Uterus (tissue), 4 donors: ENCODE data around the gene TOX2. TPM values are rescaled to one million over a fixed set of nuclear protein-coding genes. Genes with fewer than 3 reads are reported as not detected.

Source experiments
- DNase-seq, 2 donors: peaks; one replicate each; pipeline ENCODE4 v3.0.0-alpha.2; 2019 to 2020
- H3K27ac ChIP-seq, 2 donors: fragments of 200-600 bp; sonication (generic); 1 replicate in 1 of 2; 2 replicates in 1 of 2; pipeline ENCODE4 v1.5.1; 2016 to 2018
- H3K27me3 ChIP-seq, 2 donors: fragments of 200-600 bp; sonication (generic); one replicate each; pipeline ENCODE4 v1.5.1; 2018 to 2019; ENCODE audit warnings: control low read depth in 1 of 2
- H3K36me3 ChIP-seq, 2 donors: fragments of 200-600 bp; sonication (generic); one replicate each; pipeline ENCODE4 v1.5.1; 2019; ENCODE audit warnings: control low read depth in 1 of 2
- H3K4me1 ChIP-seq, 2 donors: fragments of 200-600 bp; sonication (generic); one replicate each; pipeline ENCODE4 v1.5.1; 2018 to 2019; ENCODE audit warnings: control low read depth in 1 of 2
- H3K4me3 ChIP-seq, 2 donors: fragments of 200-600 bp; sonication (generic); 1 replicate in 1 of 2; 2 replicates in 1 of 2; pipeline ENCODE4 v1.5.1; 2018 to 2019; ENCODE audit warnings: mild to moderate bottlenecking in 1 of 2
- H3K9me3 ChIP-seq, 2 donors: fragments of 200-600 bp; sonication (generic); one replicate each; pipeline ENCODE4 v1.5.1; 2019; ENCODE audit warnings: control low read depth in 1 of 2
- POLR2A ChIP-seq, 2 donors: fragments of 450-650 bp; IDR thresholded peaks; one replicate each; pipeline ENCODE4 v1.6.1; 2016; ENCODE audit warnings: antibody characterized with exemption in 2 of 2, mild to moderate bottlenecking in 1 of 2, moderate library complexity in 1 of 2
- intact Hi-C: fragments of 100-400 bp; cut with DNase I; formaldehyde crosslinking; loops from one replicate; pipeline ENCODE4 v1.15.1; 2023; ENCODE audit warnings: low total_unique reads
- total RNA-seq, 4 donors: library from RNA; depleted of rRNA in 3 of 4; stranded (reverse); fragments of >200 nt in 3 of 4; gene quantifications; one replicate each; pipeline versions ENCODE4 v1.1.0 to v1.2.4, GENCODE V29; 2014 to 2023
- TF ChIP-seq, protein P1 (sequence below), 4 experiments: fragments of 200-600 bp in 2 of 4; fragments of 450-650 bp in 2 of 4; sonication (generic) in 2 of 4; IDR thresholded peaks; one replicate each; pipeline ENCODE4 v1.5.1; 2016 to 2019; ENCODE audit warnings: antibody characterized with exemption in 4 of 4, mild to moderate bottlenecking in 2 of 4, moderate library complexity in 1 of 4
- donor health status: DM: yes; HTN: yes; CAD: no.

Gene TOX2
- total RNA-seq, 4 donors from 2014 or later, result 0.26 to 4.8 (median 0.28) TPM; not detected in 1

DNA sequence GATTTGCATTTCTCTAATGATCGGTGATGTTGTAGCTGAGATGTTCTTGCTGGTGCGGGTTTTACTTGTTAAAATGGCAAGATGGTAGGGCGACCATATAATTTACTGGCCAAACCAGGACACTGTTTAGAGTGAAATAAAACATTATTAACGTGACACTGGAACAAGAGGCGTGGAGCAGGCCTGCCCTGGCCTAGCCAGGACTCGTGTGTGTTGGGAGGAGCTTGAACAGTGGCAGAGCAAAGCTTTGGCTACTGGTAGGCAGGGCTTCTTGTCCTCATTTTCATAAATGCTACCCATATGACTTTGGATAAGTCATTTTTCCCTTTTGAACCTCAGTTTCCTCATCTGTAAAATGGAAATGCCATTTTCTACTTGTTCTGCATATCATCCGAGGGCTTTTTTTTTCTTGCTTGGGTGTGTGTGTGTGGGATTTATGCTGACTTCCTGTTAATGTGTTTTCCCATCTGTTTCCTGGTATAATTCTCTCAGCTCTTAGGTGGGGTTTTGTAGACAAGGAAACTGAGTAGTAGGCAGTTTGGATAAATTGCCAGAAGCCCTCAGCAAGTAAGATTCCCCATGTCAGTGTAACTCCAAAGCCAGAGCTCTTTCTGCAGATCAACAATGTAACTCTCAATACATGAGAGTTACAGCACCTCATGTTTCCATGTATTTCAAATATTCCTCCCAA is 81.7 kb downstream of the TOX2 start:
- no peaks in the 10 kb centered on the region for H3K27me3 ChIP-seq
- no peak overlapping the region for H3K4me3 ChIP-seq
- TF ChIP-seq, protein P1, sequence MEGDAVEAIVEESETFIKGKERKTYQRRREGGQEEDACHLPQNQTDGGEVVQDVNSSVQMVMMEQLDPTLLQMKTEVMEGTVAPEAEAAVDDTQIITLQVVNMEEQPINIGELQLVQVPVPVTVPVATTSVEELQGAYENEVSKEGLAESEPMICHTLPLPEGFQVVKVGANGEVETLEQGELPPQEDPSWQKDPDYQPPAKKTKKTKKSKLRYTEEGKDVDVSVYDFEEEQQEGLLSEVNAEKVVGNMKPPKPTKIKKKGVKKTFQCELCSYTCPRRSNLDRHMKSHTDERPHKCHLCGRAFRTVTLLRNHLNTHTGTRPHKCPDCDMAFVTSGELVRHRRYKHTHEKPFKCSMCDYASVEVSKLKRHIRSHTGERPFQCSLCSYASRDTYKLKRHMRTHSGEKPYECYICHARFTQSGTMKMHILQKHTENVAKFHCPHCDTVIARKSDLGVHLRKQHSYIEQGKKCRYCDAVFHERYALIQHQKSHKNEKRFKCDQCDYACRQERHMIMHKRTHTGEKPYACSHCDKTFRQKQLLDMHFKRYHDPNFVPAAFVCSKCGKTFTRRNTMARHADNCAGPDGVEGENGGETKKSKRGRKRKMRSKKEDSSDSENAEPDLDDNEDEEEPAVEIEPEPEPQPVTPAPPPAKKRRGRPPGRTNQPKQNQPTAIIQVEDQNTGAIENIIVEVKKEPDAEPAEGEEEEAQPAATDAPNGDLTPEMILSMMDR (IDR thresholded peaks at IDR 0.05), result no peak
- TF ChIP-seq POLR2A (IDR thresholded peaks at IDR 0.05), result no peak
- H3K27ac ChIP-seq, result no peak overlapping the region
- intact Hi-C loops, result no loop called here
- no peaks in the 10 kb centered on the region for H3K9me3 ChIP-seq
- H3K4me1 ChIP-seq, result no peaks in the 10 kb centered on the region
- no peak for DNase-seq
- no peaks in the 10 kb centered on the region for H3K36me3 ChIP-seq

DNA sequence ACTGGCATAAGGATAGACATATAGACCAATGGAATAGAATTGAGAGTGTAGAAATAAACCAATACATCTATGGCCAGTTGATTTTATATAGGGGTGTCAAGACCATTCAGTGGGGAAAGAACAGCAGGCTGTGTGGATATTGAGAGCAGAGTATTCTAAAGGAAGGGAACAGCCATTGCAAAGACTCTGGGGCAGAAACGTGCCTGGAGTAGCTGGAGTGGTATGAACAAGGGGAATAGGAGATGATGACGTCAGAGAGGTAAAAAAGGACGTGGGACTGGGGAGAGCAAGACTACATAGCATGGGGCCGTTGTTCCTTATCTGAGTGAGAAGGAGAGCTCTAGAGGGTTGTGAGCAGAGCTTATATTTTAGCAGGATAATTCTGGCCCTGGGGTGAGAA is 85.2 kb downstream of the TOX2 start:
- no peak for DNase-seq
- TF ChIP-seq, protein P1 (IDR thresholded peaks at IDR 0.05), result no peak
- TF ChIP-seq POLR2A (IDR thresholded peaks at IDR 0.05), result no peak
- intact Hi-C loops, result no loop called here
- no peaks in the 10 kb centered on the region for H3K9me3 ChIP-seq
- H3K27ac ChIP-seq, result no peak overlapping the region
- no peaks in the 10 kb centered on the region for H3K27me3 ChIP-seq
- no peaks in the 10 kb centered on the region for H3K4me1 ChIP-seq
- H3K36me3 ChIP-seq, result no peaks in the 10 kb centered on the region
- H3K4me3 ChIP-seq, result no peak overlapping the region

DNA sequence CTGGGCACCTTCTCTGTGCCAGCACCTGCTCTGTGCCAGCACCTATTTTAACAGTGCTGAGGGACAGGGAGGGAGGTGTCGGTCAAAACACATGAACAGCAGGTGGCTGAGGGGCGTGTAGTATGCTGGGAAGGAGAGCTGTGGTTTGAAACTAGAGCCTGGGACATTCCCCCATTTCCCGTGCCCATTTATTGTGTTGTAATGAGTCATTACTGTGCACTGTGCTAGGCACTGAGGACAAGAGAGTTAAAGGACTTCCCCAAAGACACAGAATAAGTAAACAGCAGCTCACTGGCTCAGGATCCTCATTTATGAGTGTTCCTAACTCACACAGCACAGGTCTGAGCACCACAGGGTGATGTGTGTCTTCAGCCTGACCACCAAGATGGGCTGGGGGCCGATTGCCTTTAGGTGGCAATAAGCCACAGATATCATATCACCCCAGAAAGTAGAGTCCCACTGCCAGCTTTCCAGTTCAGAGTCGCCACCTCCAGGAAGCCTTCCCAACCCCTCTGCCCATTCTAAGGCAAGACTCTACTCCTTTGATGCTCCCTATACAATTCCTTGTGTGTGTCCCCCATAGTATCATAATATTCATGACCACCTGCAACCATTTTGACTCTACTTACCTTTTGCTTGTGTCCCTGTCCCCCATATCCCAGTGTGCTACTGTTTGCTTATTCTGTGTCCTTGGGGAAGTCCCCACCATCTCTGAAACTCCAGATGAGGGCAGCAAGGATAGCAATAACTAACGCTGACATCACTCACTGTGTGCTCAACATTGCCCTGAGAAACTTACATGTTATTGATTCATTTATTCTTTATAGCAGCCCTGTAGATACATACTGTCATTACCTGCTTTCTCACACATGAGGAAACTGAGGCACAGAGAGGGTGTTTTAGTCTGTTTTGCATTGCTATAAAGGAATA is 87.3 kb downstream of the TOX2 start:
- H3K4me1 ChIP-seq, result no peaks in the 10 kb centered on the region
- no peaks in the 10 kb centered on the region for H3K27me3 ChIP-seq
- no peak overlapping the region for H3K27ac ChIP-seq
- no peak for DNase-seq
- TF ChIP-seq, protein P1 (IDR thresholded peaks at IDR 0.05), result no peak
- no peak for TF ChIP-seq POLR2A (IDR thresholded peaks at IDR 0.05)
- intact Hi-C loops, result no loop called here
- H3K9me3 ChIP-seq, result no peaks in the 10 kb centered on the region
- no peak overlapping the region for H3K4me3 ChIP-seq
- H3K36me3 ChIP-seq, result no peaks in the 10 kb centered on the region

DNA sequence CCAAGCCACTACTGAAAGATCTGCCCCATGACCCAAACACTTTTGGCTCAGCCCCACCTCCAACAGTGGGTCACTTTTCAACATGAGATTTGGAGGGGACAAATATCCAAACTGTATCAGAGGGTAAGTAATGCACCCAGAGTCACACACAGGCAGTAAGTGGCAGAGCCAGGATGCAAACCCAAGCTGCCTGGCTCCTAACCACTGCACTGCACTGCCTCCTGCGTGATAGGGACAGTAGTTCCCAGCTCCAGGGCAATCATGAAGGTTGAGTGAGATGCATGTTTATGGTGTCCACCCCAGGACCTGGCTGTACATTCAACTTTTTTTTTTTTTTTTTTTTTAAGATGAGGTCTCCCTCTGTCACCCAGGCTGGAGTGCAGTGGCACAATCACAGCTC is 88.2 kb downstream of the TOX2 start:
- H3K27me3 ChIP-seq, result no peaks in the 10 kb centered on the region
- H3K27ac ChIP-seq, result no peak overlapping the region
- H3K4me1 ChIP-seq, result no peaks in the 10 kb centered on the region
- intact Hi-C loops, result no loop called here
- TF ChIP-seq, protein P1 (IDR thresholded peaks at IDR 0.05), result no peak
- TF ChIP-seq POLR2A (IDR thresholded peaks at IDR 0.05), result no peak
- H3K9me3 ChIP-seq, result no peaks in the 10 kb centered on the region
- H3K4me3 ChIP-seq, result no peak overlapping the region
- no peak for DNase-seq
- no peaks in the 10 kb centered on the region for H3K36me3 ChIP-seq

DNA sequence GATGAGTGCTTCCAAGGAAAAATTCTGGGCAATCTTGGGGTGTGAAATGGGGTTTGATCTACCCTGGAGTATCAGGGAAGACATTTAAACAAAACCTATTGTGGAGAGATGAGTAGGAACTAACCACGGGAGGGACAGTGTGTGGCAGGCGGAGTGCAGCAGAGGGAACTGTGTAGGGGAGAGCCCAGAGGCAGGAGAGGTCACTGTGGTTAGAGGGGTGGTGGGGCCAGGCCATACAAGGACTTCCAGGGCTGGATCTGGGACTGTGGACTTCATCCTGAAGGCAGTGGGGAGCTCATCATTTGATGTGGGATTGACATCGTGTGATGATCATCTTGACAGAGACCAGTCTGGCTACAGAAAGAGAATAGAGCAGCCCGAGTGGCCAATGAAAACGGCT is 89.0 kb downstream of the TOX2 start:
- H3K4me3 ChIP-seq, result no peak overlapping the region
- intact Hi-C loops, result no loop called here
- no peaks in the 10 kb centered on the region for H3K9me3 ChIP-seq
- H3K4me1 ChIP-seq, result no peaks in the 10 kb centered on the region
- DNase-seq, result no peak
- no peaks in the 10 kb centered on the region for H3K36me3 ChIP-seq
- no peaks in the 10 kb centered on the region for H3K27me3 ChIP-seq
- TF ChIP-seq POLR2A (IDR thresholded peaks at IDR 0.05), result no peak
- TF ChIP-seq, protein P1 (IDR thresholded peaks at IDR 0.05), result no peak
- H3K27ac ChIP-seq, result no peak overlapping the region
